Astrocyte of the spinal cord (primary cell): ENCODE data around the gene ATP5F1A.

Experiments
- DNase-seq: peaks from one replicate; pipeline ENCODE4 v3.0.0; 2011; ENCODE audit warnings: low read depth, low spot score
- H3K4me3 ChIP-seq: 2 replicates; pipeline ENCODE4 v1.5.1; 2011; ENCODE audit warnings: low read depth, mild to moderate bottlenecking, low read length, moderate library complexity
- in situ Hi-C: cut with HindIII; loops from 2 replicates; pipeline ENCODE4 v1.10.0; 2017; ENCODE audit warnings: low sequenced_read_pairs
- TF ChIP-seq, protein P1 (sequence below): IDR thresholded peaks from 2 replicates; pipeline ENCODE4 v1.5.1; 2012; ENCODE audit warnings: low read depth, mild to moderate bottlenecking, low read length, inconsistent platforms

ATP5F1A gene

DNA sequence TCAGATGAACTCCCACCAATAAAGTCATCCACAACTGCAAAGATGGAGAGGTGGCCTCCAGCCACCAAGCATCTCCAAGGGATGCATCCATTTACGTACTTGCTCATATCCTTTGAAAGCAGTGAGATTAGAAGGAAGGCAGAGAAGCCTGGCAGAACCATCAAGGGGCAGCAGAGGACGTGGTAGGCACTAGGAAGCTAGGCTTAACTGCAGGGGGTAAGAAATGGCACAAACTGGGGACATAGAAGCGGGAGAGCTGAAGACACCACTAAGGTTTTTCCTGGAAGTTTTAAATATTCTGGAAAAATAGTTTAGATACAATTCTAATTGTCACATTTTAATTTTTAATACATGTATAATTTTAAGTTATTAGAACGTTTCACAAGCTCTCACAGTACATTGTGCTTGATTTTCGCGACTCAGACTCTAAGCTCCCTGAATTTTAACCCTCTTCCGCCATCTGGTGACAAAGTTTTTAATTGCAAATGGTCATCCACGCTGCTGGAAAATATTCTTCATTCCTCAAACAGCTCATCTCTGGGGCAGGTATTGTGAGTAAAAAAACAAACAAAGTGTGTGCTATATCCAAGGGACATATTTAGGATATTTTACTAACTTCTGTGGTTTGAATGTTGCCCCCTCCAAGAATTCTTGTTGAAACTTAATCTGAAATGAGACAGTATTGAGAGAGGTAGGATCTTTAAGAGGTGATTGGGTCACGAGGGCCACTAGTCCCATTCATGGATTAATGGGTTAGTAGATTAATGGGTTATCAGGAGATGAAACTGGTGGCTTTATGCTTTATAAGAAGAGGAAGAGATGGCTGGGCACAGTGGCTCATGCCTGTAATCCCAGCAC, 24.4 kb downstream of the ATP5F1A start:
- no peak overlapping the region for H3K4me3 ChIP-seq
- in situ Hi-C loops: no loop called here
- peak; percentile 74 for DNase-seq
- TF ChIP-seq, protein P1, sequence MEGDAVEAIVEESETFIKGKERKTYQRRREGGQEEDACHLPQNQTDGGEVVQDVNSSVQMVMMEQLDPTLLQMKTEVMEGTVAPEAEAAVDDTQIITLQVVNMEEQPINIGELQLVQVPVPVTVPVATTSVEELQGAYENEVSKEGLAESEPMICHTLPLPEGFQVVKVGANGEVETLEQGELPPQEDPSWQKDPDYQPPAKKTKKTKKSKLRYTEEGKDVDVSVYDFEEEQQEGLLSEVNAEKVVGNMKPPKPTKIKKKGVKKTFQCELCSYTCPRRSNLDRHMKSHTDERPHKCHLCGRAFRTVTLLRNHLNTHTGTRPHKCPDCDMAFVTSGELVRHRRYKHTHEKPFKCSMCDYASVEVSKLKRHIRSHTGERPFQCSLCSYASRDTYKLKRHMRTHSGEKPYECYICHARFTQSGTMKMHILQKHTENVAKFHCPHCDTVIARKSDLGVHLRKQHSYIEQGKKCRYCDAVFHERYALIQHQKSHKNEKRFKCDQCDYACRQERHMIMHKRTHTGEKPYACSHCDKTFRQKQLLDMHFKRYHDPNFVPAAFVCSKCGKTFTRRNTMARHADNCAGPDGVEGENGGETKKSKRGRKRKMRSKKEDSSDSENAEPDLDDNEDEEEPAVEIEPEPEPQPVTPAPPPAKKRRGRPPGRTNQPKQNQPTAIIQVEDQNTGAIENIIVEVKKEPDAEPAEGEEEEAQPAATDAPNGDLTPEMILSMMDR: peak; percentile 57

DNA sequence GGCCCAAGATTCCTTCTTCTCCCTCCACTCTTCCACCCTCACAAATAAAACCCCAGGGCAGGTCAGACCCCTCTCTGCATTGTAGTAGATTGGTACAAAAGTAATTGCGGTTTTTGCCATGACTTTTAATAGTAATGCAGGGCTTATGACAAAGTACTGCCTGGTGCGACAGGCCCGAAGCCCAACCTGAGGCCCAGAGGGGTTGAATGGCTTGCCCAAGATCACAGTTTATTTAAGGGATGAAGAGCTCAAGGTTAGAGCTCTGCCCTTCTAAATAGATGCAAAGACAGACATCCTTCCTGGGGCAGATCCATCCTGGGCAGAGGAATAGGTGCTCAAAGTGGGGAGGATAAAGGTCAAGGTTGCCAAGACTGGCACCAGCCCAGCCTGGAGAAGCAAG, 25.1 kb downstream of the ATP5F1A start:
- in situ Hi-C loops: no loop called here
- no peak overlapping the region for H3K4me3 ChIP-seq
- TF ChIP-seq, protein P1: no peak
- DNase-seq: no peak

DNA sequence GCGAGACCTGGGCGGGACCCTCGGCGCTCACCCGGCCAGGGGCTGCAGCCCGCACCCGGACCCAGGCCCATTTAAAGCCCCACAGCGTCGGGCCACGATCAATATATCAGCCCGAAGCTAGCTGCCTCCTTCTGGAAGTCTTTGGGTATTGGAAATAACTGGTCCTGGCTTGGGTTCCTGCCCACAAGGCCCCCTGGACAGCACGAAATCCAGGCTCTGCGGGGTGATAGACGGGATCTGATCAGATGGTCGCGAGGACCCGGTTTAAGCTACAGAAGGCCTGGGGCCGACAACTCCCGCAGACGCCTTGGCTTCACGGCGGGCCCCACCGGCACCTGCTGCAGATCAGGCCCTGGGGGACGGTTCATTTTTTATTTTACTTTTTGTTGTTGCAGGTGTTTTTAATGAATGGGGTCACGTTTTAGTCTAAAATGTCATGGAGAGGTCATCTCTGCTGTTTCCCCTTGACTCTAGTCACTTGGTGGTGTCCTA, 25.7 kb downstream of the ATP5F1A start:
- H3K4me3 ChIP-seq: peak overlapping the region; percentile 57
- no peak for DNase-seq
- in situ Hi-C loops: no loop called here
- TF ChIP-seq, protein P1: no peak

DNA sequence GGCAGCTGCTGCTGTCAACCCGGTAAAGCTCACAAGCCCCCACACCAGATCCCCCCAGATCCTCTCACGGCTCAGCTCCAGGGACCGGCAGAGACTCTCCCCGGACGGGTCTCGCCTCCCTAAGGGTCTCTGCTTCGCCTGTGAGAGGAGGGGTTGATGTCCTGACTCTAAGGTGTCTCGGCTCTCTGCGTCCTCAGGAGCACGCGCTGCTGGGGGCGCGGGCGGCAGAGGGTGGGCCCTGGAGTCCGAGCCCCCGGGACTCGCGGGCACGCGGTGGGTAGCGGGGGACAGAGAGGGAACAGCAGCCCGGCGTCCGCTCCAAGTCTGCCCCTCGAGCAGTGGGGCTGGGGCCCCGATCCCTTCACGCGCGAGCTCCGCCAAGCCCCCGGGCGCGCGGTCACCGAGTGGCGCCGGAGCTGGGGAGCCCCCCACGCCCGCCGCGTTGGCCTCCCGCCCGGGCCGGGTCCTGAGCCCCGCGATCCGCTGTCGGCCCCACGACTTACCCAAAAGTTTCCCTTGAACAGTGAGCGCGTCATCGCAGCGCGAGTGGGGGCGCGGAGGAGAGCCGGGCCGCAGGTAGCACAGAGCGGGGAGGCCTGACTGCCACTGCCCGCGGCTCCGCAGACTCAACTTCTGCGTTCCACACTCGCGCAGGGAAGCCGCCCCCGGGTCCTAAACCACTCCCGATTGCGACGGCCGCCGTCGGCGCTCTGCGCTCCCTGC, 26.3 kb downstream of the ATP5F1A start, which contains the start of gene PSTPIP2:
Gene PSTPIP2 (minus strand): TSS at position 608 of the 723 bp plus-strand sequence. CDS start 72 bp downstream, at position 536.
- TF ChIP-seq, protein P1: no peak
- peak; percentile 54 for DNase-seq
- H3K4me3 ChIP-seq: peak within 1 kb of the TSS; percentile 57
- in situ Hi-C loops: no loop called here

DNA sequence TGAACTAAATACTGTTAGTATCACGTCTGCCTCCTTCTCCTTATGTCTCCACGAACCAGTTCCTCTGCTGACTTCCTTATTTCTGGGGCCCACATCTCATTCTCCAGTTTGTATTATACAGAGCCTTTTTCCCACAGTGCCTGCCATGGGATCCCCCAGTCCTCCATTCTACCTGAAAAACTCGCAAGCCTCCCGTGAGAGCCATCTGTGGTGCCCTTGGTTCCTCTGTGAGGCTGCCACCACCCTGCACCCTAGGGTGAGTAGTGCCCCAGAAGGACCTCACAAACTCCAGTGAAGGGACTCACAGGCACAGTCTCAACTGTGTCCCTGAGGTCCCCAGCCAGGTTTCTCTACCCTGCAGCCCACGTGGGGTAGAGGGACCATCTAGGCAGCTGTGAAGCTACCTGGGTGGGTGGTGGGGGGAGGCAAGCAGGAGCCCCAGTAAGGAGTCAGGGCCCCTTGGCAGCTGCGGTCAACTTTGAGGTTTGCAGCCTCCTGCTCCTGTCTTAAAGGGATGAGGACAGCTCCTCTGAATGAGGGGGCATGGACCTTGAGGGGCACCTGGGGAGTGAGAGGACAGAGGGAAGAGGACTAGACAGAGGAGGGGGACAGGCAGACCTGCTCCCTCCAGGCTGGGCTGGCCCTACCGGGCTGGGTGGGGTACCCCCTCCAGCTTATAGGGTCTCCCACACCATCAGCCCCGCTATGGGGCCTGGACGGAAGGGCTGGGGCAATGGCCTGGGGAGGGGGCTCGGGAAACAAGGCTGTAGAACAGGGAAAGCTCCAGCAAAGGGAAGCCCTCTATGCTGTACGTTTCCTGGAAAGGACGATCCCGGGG, 27.1 kb downstream of the ATP5F1A start:
- in situ Hi-C loops: no loop called here
- TF ChIP-seq, protein P1: no peak
- DNase-seq: no peak
- peak overlapping the region; percentile 57 for H3K4me3 ChIP-seq

DNA sequence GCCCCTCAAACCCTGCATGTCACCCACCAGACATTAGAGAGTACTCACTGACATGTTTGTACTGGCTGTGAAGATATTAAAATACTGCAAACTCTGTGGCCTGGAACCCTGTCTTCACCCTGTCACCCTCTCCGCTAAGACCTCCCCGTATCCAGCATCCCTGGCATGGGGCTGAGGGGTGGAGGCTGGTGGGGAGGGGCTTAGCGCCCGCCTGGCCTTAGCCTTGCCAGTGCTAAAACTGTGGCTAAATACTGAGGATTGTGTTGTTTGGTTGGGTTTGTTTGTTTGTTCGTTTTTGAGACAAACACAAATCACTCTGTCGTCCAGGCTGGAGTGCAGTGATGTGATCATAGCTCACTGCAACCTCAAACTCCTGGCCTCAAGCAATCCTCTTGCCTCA, 27.9 kb downstream of the ATP5F1A start:
- in situ Hi-C loops: no loop called here
- no peak for DNase-seq
- no peak overlapping the region for H3K4me3 ChIP-seq
- TF ChIP-seq, protein P1: no peak
